Kidney (tissue), 14 donors: ENCODE data around the gene NCOA1. TPM values are rescaled to one million over a fixed set of nuclear protein-coding genes. Genes with fewer than 3 reads are reported as not detected.

ENCODE experiments used
- DNase-seq, 5 donors: peaks; one replicate each; pipeline ENCODE4 v3.0.0-alpha.2; 2013 to 2020
- FAIRE-seq: peaks from 2 replicates; lab custom pipeline; 2012; peaks lifted over from hg19 to GRCh38; lab: Jason Lieb, UNC
- H3K27ac ChIP-seq, 2 donors: one replicate each; pipeline ENCODE4 v1.7.0; 2013; ENCODE audit warnings: low read depth in 2 of 2, low read length in 2 of 2, inconsistent platforms in 1 of 2
- H3K27me3 ChIP-seq: one replicate; pipeline ENCODE4 v1.7.1; 2013; ENCODE audit warnings: low read length, inconsistent platforms; ENCODE audit not compliant: control insufficient read depth, insufficient read depth
- H3K36me3 ChIP-seq, 3 donors: one replicate each; pipeline versions ENCODE4 v1.7.0 to v1.7.1; 2013; ENCODE audit warnings: low read length in 3 of 3, control low read depth in 1 of 3, inconsistent platforms in 1 of 3; ENCODE audit not compliant: insufficient read depth in 3 of 3, control insufficient read depth in 2 of 3
- H3K4me1 ChIP-seq, 3 donors: one replicate each; pipeline versions ENCODE4 v1.7.0 to v1.7.1; 2013; ENCODE audit warnings: low read length in 3 of 3, inconsistent platforms in 1 of 3, low read depth in 1 of 3; ENCODE audit not compliant: control insufficient read depth in 2 of 3, insufficient read depth in 2 of 3
- H3K4me3 ChIP-seq, 3 donors: one replicate each; pipeline versions ENCODE4 v1.7.0 to v1.8.1; 2013; ENCODE audit warnings: low read length in 3 of 3, control low read depth in 1 of 3, inconsistent platforms in 1 of 3
- H3K9ac ChIP-seq, 3 donors: one replicate each; pipeline versions ENCODE4 v1.7.0 to v1.7.1; 2013; ENCODE audit warnings: low read length in 3 of 3, control low read depth in 1 of 3, inconsistent platforms in 1 of 3
- H3K9me3 ChIP-seq, 3 donors: one replicate each; pipeline versions ENCODE4 v1.7.0 to v1.7.1; 2013; ENCODE audit warnings: low read length in 3 of 3, control low read depth in 1 of 3, inconsistent platforms in 1 of 3; ENCODE audit not compliant: control insufficient read depth in 2 of 3, insufficient read depth in 1 of 3
- CTCF ChIP-seq: IDR thresholded peaks from 3 replicates; pipeline ENCODE4 v1.5.1; 2012; ENCODE audit warnings: mild to moderate bottlenecking, moderate library complexity, borderline replicate concordance; ENCODE audit not compliant: insufficient read depth; ENCODE audit errors: extremely low read depth
- intact Hi-C: fragments of 100-400 bp; cut with DNase I; formaldehyde crosslinking; loops from one replicate; pipeline ENCODE4 v1.11.1; 2022
- polyA plus RNA-seq: library from polyadenylated mRNA; stranded (reverse); fragments of 350-450 nt; fragmentation: Illumina TruSeq; extraction: RNeasy Lipid Tissue Mini Kit (QIAGEN cat#74804); gene quantifications from one replicate; pipeline ENCODE4 v1.2.3, GENCODE V29; 2014; ENCODE audit warnings: low read depth, low replicate concordance; ENCODE audit not compliant: insufficient read depth
- total RNA-seq: library from RNA; stranded (reverse); fragmentation: NEBNext Ultra II Directional; extraction: Animal tissue kit (Norgen Biotek cat#: 25700); gene quantifications from one replicate; pipeline ENCODE4 v1.2.1, GENCODE V29; 2021
- donor health status: control.
- donor health status: control.
- donor health status: control.
- donor health status: control.
- donor health status: control.
- donor health status: DM: yes; HTN: yes; CAD: no.
- donor health status: Normal renal cell carcinoma (clear cell type).

NCOA1 gene
- total and polyA plus RNA-seq, 2 donors from 2014 or later = 11.6 to 41.5 TPM

GRCh38 chr2:24657818-24658217 is 166.8 kb downstream of the NCOA1 start:
- no peak overlapping the region for H3K9ac ChIP-seq
- no peak for DNase-seq
- FAIRE-seq = no peak

GRCh38 chr2:24658531-24659202 is 167.6 kb downstream of the NCOA1 start:
- no peak for TF ChIP-seq CTCF
- DNase-seq (no peak), FAIRE-seq (no peak)
- H3K27ac ChIP-seq = no peak overlapping the region
- no peaks in the 10 kb centered on the region for H3K9me3 ChIP-seq
- no peak overlapping the region for H3K9ac ChIP-seq
- H3K36me3 ChIP-seq = no peaks in the 10 kb centered on the region
- H3K4me1 ChIP-seq = no peaks in the 10 kb centered on the region
- no peaks in the 10 kb centered on the region for H3K27me3 ChIP-seq
- H3K4me3 ChIP-seq = no peak overlapping the region
- intact Hi-C loops = no loop called here

More at GRCh38 chr2:24657818-24658217, 166.8 kb downstream of the NCOA1 start:
- H3K4me1 ChIP-seq = peaks cover 0 to 1% (median 0%) of the 10 kb centered on the region in 3 donors
- H3K4me3 ChIP-seq = no peak overlapping the region
- no peak for TF ChIP-seq CTCF
- H3K27ac ChIP-seq = no peak overlapping the region
- no peaks in the 10 kb centered on the region for H3K9me3 ChIP-seq
- no peaks in the 10 kb centered on the region for H3K36me3 ChIP-seq
- intact Hi-C loops = no loop called here
- H3K27me3 ChIP-seq = no peaks in the 10 kb centered on the region

DNA sequence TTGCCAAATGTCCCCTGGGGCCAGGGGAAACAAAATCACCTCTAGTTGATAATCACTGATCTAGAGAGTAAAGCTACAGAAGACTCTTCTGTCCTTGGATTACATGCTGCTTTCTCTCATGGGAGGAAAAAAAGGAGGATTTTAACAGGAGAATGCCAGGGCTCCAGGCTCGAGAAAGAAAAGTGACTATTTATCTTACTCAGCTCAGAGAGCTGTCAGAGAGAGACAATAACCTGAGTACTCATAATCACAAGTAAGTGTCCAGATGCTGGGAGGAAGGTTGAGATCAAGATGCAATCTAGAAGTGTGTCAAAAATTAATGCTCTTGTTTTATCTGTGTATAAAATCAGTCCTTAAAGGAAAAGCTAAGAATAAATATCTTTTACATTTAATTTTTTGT is 168.8 kb downstream of the NCOA1 start:
- TF ChIP-seq CTCF = no peak
- intact Hi-C loops = no loop called here
- FAIRE-seq = no peak

More for the DNA sequence above, 168.8 kb downstream of the NCOA1 start:
- no peak overlapping the region for H3K27ac ChIP-seq
- H3K9ac ChIP-seq = no peak overlapping the region
- H3K4me1 ChIP-seq = no peaks in the 10 kb centered on the region
- H3K9me3 ChIP-seq = no peaks in the 10 kb centered on the region
- H3K36me3 ChIP-seq = no peaks in the 10 kb centered on the region
- no peak for DNase-seq
- no peak overlapping the region for H3K4me3 ChIP-seq
- H3K27me3 ChIP-seq = no peaks in the 10 kb centered on the region
